ENCODE measurements around the gene ORAI2.
A peak's percentile ranks its signal among the peaks of the same experiment; 100 is the strongest.
"Not testable (repeated sequence)": the region's sequence is repeated elsewhere in the genome, so short reads cannot be mapped to it uniquely, and the experiment has no call there.

Gene ORAI2

GRCh38 chr7:102447311-102447710 is 13.9 kb downstream of the ORAI2 start:
- DNase-seq = no peak

DNA sequence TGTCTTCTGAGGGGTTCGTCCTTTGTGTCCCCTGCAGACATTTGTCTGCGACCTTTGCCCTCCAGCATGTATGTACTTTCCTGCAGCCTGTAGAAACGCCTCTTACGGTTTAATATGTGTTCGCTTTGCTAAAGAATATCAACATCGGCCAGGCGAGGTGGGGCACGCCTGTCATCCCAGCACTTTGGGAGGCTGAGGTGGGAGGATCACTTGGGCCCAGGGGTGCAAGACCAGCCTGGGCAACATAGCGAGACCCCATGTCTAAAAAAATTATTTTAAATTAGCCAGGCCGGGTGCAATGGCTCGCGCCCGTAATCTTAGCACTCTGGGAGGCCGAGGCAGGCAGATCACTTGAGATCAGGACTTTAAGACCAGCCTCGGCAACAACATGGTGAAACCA is 15.8 kb downstream of the ORAI2 start:
- no peak for DNase-seq

DNA sequence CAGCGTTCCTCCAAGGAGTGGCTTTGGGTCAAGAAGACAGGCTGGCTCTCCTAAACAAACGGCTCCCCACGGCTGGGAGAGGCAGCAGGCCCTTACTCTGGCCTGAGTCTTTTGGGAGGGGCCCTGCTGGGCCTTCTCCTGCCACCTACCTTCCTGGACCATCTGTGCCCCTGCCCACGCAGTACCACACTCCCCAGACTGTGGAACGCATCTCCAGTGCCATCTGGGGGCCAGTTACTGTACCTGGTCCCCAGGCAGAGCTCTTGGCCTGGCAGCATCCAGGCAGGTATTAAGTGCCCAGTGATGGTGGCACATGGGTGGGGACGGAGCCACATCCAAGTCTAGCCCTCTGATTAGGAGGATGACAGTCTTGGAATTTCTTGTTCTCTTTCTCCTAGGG is 16.9 kb downstream of the ORAI2 start:
- no peak for DNase-seq

GRCh38 chr7:102451371-102452054 is 18.1 kb downstream of the ORAI2 start:
- DNase-seq = no peak

GRCh38 chr7:102452451-102452850 is 19.1 kb downstream of the ORAI2 start:
- DNase-seq = no peak

DNA sequence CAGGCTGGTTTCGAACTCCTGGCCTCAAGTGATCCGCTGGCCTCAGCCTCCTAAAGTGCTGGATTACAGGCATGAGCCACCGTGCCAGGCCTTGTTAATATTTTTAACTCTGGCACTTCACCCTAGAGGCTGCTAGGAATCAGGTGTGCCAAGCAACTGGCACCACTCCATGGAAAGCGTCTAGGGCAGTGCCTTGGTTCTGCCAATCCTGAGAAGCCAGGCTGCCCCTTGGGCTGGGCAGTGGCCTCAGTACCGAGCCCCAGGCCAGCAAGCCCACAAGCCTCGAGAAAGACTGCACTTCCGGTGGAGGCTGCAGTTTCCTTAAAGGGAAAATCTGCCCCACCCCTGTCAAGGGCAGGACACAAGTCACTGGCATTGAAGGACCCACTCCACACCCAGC is 19.9 kb downstream of the ORAI2 start:
- DNase-seq = no peak

DNA sequence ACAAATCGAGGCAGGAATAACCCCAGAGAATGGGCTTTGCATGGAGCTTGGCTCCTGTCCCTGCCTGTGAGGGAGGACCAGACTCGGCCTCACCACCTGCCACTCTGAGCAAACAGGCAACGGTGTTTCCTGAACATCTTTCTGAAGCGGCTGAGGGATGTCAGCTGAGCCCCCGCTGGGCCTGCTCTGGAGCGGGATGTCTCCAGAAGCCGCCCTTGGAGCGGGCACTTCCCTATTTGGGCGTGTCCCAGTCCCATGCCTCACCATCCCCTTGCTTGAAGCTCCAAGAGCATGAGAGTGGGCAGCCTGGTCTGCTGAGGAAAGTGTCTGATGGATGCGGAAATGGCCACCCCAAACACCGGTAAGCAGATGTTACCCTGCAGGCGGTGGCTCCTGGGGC is 21.1 kb downstream of the ORAI2 start:
- DNase-seq = no peak

DNA sequence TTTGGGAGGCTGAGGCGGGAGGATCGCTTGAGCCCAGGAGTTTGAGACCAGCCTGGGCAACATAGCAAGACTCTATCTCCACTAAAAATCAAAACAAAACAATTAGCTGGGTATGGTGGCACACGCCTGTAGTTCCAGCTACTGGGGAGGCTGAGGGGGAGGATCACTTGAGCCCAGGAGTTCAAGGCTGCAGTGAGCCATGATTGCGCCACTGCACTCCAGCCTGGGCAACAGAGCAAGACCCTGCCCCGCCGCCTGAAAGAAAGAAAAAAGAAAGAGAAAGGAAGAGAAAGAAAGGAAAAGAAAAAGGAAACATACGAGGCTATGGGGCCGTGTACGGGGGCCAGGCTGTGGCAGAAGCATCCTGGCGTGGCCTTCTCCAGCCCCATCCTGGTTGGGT is 21.6 kb downstream of the ORAI2 start:
- DNase-seq = not testable (repeated sequence)

DNA sequence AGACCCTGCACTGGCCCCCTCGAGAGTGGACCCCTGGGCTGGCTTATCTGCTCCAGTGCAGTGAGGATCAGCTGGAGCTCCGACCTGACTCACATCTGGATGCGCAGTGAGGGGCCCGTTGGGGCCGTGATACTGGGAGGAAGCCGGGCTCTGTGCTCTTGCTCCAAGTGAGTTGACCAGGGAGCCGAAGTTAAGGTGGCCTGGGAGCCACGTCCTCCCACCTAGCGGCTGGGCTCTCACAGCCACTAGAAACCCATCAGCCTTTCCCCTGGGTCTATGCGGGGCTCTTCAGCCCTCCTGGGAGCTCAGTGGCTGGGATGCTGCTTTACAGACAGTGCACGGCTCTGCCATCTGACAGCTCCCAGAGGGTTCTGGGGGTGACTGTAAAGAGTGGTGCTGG is 22.2 kb downstream of the ORAI2 start:
- no peak for DNase-seq

- DNase-seq = no peak
These were observed 23.0 kb downstream of the ORAI2 start for GRCh38 chr7:102456327-102456726.

DNA sequence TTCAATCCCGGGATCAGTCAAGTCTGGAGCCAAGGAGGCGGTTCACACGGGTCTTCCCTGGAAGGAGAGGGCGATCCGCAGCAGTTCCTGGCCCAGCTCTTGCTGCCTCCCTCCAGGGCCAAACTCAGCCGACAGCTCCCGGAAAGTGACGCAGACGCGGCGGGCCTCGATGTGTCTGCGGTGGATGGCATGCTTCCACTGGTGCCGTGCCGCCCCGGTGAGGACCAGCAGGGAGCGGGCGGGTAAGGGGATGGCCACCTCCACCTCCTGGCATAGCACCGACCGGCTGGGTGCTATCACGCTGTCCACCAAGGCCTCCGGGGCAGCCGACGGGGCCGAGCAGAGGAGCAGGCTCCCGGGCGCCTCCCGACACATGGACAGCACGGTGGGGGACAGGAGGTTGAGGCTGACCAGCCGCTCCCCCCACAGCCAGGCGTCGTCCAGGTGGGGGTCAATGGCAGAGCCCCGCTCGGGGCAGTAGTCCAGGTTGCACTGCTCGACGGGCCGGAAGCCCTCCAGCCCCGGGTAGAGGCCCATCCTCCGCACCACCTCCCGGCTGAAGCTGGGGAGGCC is 24.1 kb downstream of the ORAI2 start:
- no peak for DNase-seq

DNA sequence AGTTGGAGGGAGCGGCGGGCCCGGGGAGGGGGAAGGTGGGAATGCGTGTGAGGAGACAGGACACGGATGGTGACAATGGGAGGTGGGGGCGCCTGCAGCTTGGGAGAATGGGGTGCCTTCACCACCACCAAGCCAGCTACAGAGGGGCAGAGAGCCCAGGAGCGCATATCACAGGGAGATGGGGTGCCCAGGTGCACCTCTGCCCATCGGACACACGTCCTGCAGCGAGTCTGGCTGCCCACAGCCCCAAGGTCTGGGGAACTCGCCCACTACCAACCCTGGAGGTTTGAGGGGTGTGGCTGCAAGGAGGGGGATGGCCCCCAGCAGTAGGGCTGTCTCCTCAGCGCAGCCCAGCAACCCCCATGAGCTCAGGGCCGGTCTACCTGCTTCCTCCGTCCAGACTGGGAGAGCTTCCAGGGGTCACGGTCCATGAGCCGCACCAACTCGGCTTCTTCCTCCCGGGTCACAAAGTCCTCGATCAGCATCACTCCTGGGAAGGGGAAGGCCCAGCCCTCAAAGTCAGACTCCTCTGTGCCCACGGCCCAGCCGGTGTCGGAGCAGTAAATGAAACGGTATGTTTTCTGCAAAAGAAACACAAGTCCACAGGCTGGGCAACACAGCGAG is 26.0 kb downstream of the ORAI2 start:
- no peak for DNase-seq

DNA sequence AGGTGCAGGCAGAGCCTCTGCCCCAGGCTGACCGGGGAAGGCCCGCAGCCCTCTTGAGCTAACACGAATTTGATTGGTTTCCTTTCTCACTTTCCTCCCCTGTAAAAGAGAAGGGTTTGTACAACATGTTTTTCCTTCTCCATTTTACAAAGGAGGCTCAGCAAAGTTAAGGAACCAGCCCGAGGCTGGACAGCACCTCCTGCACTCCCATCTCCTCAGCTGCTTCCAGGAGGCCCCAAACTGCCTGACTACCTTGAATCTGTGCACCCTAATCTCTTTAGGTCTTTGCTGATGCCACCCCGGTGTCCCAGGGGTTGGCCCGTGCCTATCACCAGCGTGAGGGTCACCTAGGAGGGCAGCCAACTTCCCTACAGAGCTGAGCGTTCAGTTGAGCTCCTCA is 27.1 kb downstream of the ORAI2 start:
- no peak for DNase-seq

DNA sequence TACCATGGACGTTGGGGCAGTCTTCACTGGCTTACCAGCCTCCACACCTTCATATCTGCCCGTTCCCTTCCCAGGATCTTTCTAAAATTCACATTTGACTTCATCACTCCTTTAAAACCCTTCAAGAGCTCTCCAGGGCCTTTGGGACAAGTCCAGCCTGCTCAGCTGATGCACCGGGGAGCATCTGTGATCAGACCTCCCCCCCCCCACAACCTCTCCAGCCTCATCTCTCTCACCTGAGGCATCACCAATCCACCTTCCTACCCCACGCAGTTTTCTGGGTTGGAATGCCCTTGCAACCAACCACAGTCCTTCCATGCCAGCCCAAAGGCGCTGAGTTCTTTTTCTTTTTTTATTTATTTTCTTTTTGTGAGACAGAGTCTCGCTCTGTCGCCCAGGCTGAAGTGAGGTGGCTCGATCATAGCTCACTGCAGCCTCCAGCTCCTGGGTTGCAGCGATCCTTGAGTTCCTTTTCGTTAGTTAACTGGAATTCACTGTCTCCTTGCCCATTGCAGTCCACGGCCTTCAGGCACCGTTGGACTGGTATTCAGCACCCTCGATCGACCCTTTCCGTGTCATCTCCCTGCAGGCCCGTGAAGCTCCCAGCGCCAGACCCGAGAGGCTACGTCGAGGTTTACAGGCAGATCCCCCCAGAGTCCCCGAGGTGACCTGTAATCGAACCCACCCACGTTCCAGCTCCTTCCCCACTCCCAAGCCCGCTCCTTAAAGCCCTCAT is 30.6 kb downstream of the ORAI2 start:
- DNase-seq = no peak

DNA sequence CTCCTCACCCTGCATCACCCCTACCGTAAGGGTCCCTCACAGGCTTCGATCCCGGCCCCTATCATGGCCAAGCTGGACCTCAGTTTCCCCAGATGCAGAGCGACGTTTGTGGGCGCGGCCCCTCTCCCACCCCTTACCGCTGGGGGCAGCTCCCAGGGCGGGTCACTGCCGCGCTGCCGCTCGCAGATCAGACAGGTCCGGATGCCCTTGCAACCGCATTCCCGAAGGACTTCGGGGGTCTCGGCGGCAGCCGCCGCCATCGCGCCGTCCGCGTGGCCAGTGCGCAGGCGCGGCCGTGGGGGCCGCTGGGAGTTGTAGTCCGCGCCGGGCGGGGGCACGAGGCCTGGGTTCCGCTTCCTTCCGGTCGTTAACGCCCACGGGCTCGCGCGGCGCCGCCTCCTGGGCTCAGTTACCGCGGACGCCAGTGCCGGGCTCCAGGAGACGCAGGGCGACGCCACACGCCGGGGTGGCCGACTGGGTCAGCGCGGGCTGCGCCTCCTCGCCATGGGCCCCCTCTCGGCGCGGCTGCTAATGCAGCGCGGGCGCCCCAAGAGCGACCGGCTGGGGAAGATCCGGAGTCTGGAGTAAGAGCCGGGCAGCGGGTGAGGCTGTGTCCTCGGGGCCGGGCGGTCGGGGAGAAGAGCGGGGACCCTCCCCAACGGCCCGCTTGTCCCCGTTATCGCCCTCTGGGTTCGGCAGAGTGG is 31.4 kb downstream of the ORAI2 start, which contains the start of the genes ALKBH4 and LRWD1:
TSS of gene ALKBH4 (minus strand) at position 287 of the 704 bp plus-strand sequence. CDS start at position 260, 27 bp downstream.
TSS of gene LRWD1 (plus strand) at position 408 of the 704 bp plus-strand sequence. CDS start at position 505, 97 bp downstream.
- DNase-seq = peak; percentile 92

DNA sequence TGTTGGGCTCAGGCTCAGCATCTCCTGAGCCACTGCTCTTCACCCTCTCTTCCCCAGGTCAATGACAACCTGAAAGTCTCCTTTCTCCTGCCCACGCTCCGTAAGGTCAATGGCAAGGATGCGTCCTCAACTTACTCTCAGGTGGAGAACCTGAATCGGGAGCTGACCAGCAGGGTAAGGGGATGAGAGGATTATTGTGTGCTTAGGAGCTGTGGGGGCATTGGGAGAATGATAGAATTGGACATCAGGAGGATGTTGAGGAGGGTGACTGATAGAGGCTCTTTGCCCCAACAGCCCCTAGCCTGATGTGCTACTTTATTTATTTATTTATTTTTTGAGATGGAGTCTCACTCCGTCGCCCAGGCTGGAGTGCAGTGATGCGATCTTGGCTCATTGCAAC is 32.7 kb downstream of the ORAI2 start:
- no peak for DNase-seq

GRCh38 chr7:102467581-102468477 is 34.5 kb downstream of the ORAI2 start:
- DNase-seq = no peak

GRCh38 chr7:102468478-102469350 is 35.3 kb downstream of the ORAI2 start:
- DNase-seq = no peak

DNA sequence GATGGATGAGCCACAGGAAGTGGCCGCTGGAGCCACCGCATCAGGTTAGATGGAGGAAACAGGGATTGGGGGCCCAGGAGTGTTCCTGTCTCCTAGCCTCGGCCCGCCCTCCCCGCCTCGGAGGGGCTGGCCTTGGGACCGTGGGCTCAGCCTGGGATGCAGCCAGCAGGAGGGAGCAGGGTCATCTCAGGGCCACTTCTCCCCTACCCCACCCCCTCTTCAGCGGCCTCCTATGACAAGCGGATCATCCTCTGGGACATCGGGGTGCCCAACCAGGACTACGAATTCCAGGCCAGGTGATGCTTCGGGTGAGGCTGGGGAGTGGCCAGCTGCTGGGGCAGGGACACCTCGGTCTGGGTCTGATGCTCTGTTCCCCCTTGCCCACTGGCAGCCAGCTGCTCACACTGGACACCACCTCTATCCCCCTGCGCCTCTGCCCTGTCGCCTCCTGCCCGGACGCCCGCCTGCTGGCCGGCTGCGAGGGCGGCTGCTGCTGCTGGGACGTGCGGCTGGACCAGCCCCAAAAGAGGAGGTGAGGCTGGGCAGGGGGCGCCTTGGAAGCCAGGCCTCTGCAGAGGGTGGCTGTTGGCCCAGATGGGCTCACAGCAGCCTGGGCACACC is 36.1 kb downstream of the ORAI2 start:
- DNase-seq = no peak

Data from activated effector memory CD4-positive, alpha-beta T cell treated with Interleukin-2 at 50 U/mL for 16 hours (primary cell).